GM23248 (cell line): ENCODE data around the gene TMOD4.

Experiments
- EZH2 ChIP-seq: fragments of 200-600 bp; sonication (generic); IDR thresholded peaks from 2 replicates; pipeline ENCODE4 v1.6.1; 2018; ENCODE audit warnings: antibody characterized with exemption, mild to moderate bottlenecking; ENCODE audit not compliant: insufficient read depth, poor library complexity, severe bottlenecking
- EZH2phosphoT487 ChIP-seq: fragments of 200-600 bp; sonication (generic); IDR thresholded peaks from 2 replicates; pipeline ENCODE4 v1.6.1; 2018; ENCODE audit warnings: antibody characterized with exemption, moderate library complexity, mild to moderate bottlenecking, low read depth; ENCODE audit not compliant: insufficient read depth

- no peak for TF ChIP-seq EZH2
- TF ChIP-seq EZH2phosphoT487 = no peak
These were observed 44.7 kb downstream of the TMOD4 start for GRCh38 chr1:151130987-151131586.
